Stimulated activated naive CD8-positive, alpha-beta T cell treated with anti-CD3 and anti-CD28 coated beads, Interleukin-15, amount 100 ng/mL, for 72 hours (primary cell): ENCODE measurements around the gene TAOK1.

Source experiments
- ATAC-seq: fragments of 150-1000 bp; cut with Tn5 transposase; 2 replicates; pipeline ENCODE4 v1.10.0; 2021; ENCODE audit warnings: mild to moderate bottlenecking, moderate library complexity
- DNase-seq, 2 donors: peaks; one replicate each; pipeline ENCODE4 v3.0.0; 2021 to 2022
- H3K27ac Mint-ChIP-seq, 2 donors: one replicate each; pipeline ENCODE4 v1.8.0; 2022; ENCODE audit warnings: mild to moderate bottlenecking in 2 of 2, mixed read lengths in 2 of 2, moderate library complexity in 2 of 2
- H3K27me3 Mint-ChIP-seq: one replicate; pipeline ENCODE4 v1.8.0; 2022; ENCODE audit warnings: mixed read lengths
- H3K4me1 Mint-ChIP-seq: one replicate; pipeline ENCODE4 v1.8.0; 2022; ENCODE audit warnings: mild to moderate bottlenecking, mixed read lengths
- H3K4me3 Mint-ChIP-seq, 2 donors: one replicate each; pipeline ENCODE4 v1.8.0; 2022; ENCODE audit warnings: mild to moderate bottlenecking in 2 of 2, mixed read lengths in 2 of 2, moderate library complexity in 1 of 2
- H3K9me3 Mint-ChIP-seq, 2 donors: one replicate each; pipeline ENCODE4 v1.8.0; 2022; ENCODE audit warnings: mixed read lengths in 2 of 2

TAOK1 gene

GRCh38 chr17:29574732-29575510, 184.8 kb downstream of the TAOK1 start:
- H3K27ac Mint-ChIP-seq, result peak overlapping the region in 1 of 2 donors; percentile 77

GRCh38 chr17:29575511-29576213, 185.5 kb downstream of the TAOK1 start:
- Mint-ChIP-seq H3K4me1 (peaks cover 36% of the 10 kb centered on the region), H3K27ac (peak overlapping the region in 1 of 2 donors; percentile 67), H3K27me3 (no peaks in the 10 kb centered on the region), H3K4me3 (no peak overlapping the region), H3K9me3 (no peaks in the 10 kb centered on the region)
- DNase-seq, result no peak
- no peak for ATAC-seq

More at GRCh38 chr17:29574732-29575510, 184.8 kb downstream of the TAOK1 start:
- Mint-ChIP-seq H3K27me3 (no peaks in the 10 kb centered on the region), H3K4me3 (no peak overlapping the region), H3K9me3 (no peaks in the 10 kb centered on the region), H3K4me1 (peaks cover 31% of the 10 kb centered on the region)
- ATAC-seq, result no peak
- DNase-seq, result no peak

GRCh38 chr17:29576214-29577000, 186.2 kb downstream of the TAOK1 start:
- H3K27me3 Mint-ChIP-seq, result no peaks in the 10 kb centered on the region
- ATAC-seq, result no peak
- no peak overlapping the region for H3K4me3 Mint-ChIP-seq
- no peak overlapping the region for H3K27ac Mint-ChIP-seq
- peaks cover 39% of the 10 kb centered on the region for H3K4me1 Mint-ChIP-seq
- no peaks in the 10 kb centered on the region for H3K9me3 Mint-ChIP-seq
- no peak for DNase-seq

GRCh38 chr17:29577001-29577370, 186.8 kb downstream of the TAOK1 start:
- peaks cover 43% of the 10 kb centered on the region for H3K4me1 Mint-ChIP-seq
- no peak for ATAC-seq
- H3K27me3 Mint-ChIP-seq, result no peaks in the 10 kb centered on the region
- H3K4me3 Mint-ChIP-seq, result no peak overlapping the region
- no peak for DNase-seq
- H3K27ac Mint-ChIP-seq, result no peak overlapping the region
- no peaks in the 10 kb centered on the region for H3K9me3 Mint-ChIP-seq

GRCh38 chr17:29577385-29578211, 187.4 kb downstream of the TAOK1 start:
- Mint-ChIP-seq H3K27ac (peak overlapping the region; percentile 52 to 92), H3K9me3 (no peaks in the 10 kb centered on the region)

DNA sequence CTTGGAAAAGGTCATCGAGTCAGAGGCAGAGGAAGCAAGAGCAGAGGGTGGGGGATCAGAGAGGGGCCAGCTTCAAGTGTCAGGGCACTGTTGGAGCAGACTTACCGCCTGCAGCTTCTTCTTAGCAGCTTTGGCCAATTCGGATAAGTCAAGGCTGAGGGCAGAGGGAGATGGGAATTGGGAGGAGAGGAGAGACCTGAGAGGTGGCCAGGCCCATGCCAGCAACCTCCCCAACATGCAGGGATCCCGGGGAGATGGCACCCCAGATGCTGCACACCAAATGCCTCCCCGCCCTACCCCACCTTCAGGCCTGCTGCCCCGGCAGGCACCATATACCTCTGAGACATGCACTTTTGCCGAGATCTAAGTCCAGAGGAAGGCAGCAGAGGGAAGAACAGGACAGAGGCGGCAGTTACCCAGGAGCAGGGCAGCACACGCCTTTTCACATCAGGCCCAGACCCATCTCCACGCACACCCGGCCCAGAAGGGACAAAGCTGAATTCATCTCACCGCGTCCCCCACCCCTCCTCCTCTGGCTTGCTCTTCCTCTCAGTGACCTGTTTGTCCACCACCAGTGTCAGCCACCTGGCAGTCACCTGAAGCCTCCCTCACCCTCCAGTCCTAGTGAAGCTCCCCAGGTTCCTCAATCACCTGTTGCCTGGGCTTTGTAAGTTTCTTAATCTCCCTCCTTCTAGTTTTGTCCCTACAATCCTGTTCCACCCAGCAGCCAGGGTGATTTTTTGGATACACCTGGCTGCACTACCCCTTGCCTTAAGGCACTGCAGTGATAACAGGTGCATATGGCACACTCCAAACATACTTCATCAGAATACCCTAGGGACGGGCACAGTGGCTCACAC, 188.7 kb downstream of the TAOK1 start:
- peak overlapping the region in 1 of 2 donors; percentile 11 for H3K27ac Mint-ChIP-seq
- peaks cover 37% of the 10 kb centered on the region for H3K4me1 Mint-ChIP-seq
- H3K4me3 Mint-ChIP-seq, result no peak overlapping the region
- no peak for ATAC-seq
- no peaks in the 10 kb centered on the region for H3K9me3 Mint-ChIP-seq
- no peaks in the 10 kb centered on the region for H3K27me3 Mint-ChIP-seq
- DNase-seq, result no peak

More at GRCh38 chr17:29577385-29578211, 187.4 kb downstream of the TAOK1 start:
- Mint-ChIP-seq H3K4me1 (peaks cover 43% of the 10 kb centered on the region), H3K4me3 (no peak overlapping the region), H3K27me3 (no peaks in the 10 kb centered on the region)
- no peak for DNase-seq
- ATAC-seq, result no peak

- ATAC-seq, result peak; percentile 97
- Mint-ChIP-seq H3K27ac (peak overlapping the region in 1 of 2 donors; percentile 47), H3K4me1 (peaks cover 37% of the 10 kb centered on the region), H3K9me3 (no peaks in the 10 kb centered on the region), H3K4me3 (no peak overlapping the region), H3K27me3 (no peaks in the 10 kb centered on the region)
- peak; percentile 87 to 92 for DNase-seq
Observed at GRCh38 chr17:29579866-29580771, 190.0 kb downstream of the TAOK1 start.

- Mint-ChIP-seq H3K9me3 (no peaks in the 10 kb centered on the region), H3K27ac (no peak overlapping the region), H3K27me3 (no peaks in the 10 kb centered on the region), H3K4me1 (peaks cover 53% of the 10 kb centered on the region), H3K4me3 (no peak overlapping the region)
- ATAC-seq, result no peak
- no peak for DNase-seq
Observed at GRCh38 chr17:29581583-29582253, 191.6 kb downstream of the TAOK1 start.

- H3K27ac Mint-ChIP-seq, result peak overlapping the region in 1 of 2 donors; percentile 87
- ATAC-seq (no peak), DNase-seq (no peak)
- peaks cover 59% of the 10 kb centered on the region for H3K4me1 Mint-ChIP-seq
- no peaks in the 10 kb centered on the region for H3K27me3 Mint-ChIP-seq
- H3K9me3 Mint-ChIP-seq, result no peaks in the 10 kb centered on the region
- no peak overlapping the region for H3K4me3 Mint-ChIP-seq
Observed at GRCh38 chr17:29582254-29582765, 192.1 kb downstream of the TAOK1 start.

GRCh38 chr17:29582772-29583171, 192.6 kb downstream of the TAOK1 start:
- Mint-ChIP-seq H3K27me3 (no peaks in the 10 kb centered on the region), H3K4me3 (no peak overlapping the region), H3K4me1 (peaks cover 64% of the 10 kb centered on the region), H3K9me3 (no peaks in the 10 kb centered on the region), H3K27ac (no peak overlapping the region)
- ATAC-seq, result no peak
- DNase-seq, result peak in 1 of 2 donors; percentile 8

- no peaks in the 10 kb centered on the region for H3K27me3 Mint-ChIP-seq
- no peaks in the 10 kb centered on the region for H3K9me3 Mint-ChIP-seq
- peaks cover 72% of the 10 kb centered on the region for H3K4me1 Mint-ChIP-seq
- peak overlapping the region in 1 of 2 donors; percentile 15 for H3K4me3 Mint-ChIP-seq
- ATAC-seq (no peak), DNase-seq (peak in 1 of 2 donors; percentile 7)
- H3K27ac Mint-ChIP-seq, result peak overlapping the region in 1 of 2 donors; percentile 89
Observed at GRCh38 chr17:29583324-29584248, 193.4 kb downstream of the TAOK1 start.
